ENCODE data around the gene YPEL3. TPM values are rescaled to one million over a fixed set of nuclear protein-coding genes. Genes with fewer than 3 reads are reported as not detected.

Gene YPEL3
- total RNA-seq, 1 donor from 2014 or later: 75.8 TPM

DNA sequence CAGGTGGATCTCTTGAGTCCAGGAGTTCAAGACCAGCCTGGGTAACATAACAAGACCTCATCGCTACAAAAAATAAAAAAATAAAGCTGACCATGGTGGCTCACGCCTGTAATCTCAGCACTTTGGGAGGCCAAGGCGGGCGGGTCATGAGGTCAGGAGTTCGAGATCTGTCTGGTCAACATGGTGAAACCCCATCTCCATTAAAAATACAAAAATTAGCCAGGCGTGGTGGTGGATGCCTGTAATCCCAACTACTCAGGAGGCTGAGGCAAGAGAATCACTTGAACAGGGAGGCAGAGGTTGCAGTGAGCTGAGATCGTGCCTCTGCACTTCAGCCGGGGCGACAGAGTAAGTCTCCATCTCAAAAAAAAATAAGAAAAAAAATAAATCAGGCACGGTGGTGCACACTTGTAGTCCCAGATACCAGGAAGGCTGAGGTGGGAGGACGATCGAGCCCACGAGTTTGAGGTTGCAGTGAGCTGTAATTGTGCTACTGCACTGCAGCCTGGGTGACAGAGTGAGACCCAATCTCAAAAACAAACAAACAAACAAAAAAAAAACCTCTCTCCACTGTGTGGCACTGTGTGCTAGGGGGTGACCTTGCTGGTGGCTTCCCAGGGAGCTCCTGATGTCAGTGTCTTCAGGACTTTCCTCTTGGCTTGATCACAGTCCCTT lies 46.8 kb upstream of the YPEL3 start:
- ChIA-PET CTCF (interaction anchor here (0.6 to 1.1 kb wide), 2 partner anchors 41 to 43 kb away, joined by 4 to 6 read pairs; partner anchors contain the start of gene CORO1A), POLR2A (interaction anchor here (0.6 to 1.8 kb wide), 4 partner anchors 39 to 78 kb away, joined by 3 to 13 read pairs (median 8); partner anchors contain the start of gene CORO1A)
- DNase-seq (no peak), ATAC-seq (ENCODE audit: low read depth) (peak; percentile 57)
- Mint-ChIP-seq H3K9me3 (no peaks in the 10 kb centered on the region), H3K4me3 (no peak overlapping the region), H3K27me3 (no peaks in the 10 kb centered on the region), H3K36me3 (ENCODE audit: low read depth) (no peaks in the 10 kb centered on the region), H3K4me1 (peaks cover 12% of the 10 kb centered on the region), H3K27ac (no peak overlapping the region)
- TF ChIP-seq, protein P1, sequence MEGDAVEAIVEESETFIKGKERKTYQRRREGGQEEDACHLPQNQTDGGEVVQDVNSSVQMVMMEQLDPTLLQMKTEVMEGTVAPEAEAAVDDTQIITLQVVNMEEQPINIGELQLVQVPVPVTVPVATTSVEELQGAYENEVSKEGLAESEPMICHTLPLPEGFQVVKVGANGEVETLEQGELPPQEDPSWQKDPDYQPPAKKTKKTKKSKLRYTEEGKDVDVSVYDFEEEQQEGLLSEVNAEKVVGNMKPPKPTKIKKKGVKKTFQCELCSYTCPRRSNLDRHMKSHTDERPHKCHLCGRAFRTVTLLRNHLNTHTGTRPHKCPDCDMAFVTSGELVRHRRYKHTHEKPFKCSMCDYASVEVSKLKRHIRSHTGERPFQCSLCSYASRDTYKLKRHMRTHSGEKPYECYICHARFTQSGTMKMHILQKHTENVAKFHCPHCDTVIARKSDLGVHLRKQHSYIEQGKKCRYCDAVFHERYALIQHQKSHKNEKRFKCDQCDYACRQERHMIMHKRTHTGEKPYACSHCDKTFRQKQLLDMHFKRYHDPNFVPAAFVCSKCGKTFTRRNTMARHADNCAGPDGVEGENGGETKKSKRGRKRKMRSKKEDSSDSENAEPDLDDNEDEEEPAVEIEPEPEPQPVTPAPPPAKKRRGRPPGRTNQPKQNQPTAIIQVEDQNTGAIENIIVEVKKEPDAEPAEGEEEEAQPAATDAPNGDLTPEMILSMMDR (IDR thresholded peaks at IDR 0.05): no peak
- intact Hi-C loops (cut with micrococcal nuclease): no loop called here

DNA sequence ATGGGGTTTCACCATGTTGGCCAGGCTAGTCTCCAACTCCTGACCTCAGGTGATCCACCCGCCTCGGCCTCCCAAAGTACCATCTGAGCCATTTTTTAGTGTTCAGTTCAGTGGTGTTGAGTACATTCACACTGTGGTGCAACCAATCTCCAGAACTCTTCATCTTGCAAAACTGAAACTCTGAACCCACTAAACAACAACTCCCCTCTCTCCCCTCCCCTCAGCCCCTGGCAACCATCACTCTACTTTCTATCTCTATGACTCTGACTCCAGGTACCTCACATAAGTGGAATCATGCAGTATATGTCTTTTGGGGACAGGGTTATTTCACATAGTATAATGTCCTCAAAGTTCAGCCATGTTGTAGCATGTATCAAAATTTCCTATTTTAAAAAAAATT lies 45.7 kb upstream of the YPEL3 start:
- DNase-seq: no peak
- TF ChIP-seq, protein P1 (IDR thresholded peaks at IDR 0.05): no peak
- no peaks in the 10 kb centered on the region for H3K27me3 Mint-ChIP-seq
- ATAC-seq (ENCODE audit: low read depth): no peak
- no peaks in the 10 kb centered on the region for H3K9me3 Mint-ChIP-seq
- CTCF ChIA-PET: no interaction called here
- peaks cover 12% of the 10 kb centered on the region for H3K4me1 Mint-ChIP-seq
- POLR2A ChIA-PET: interaction anchor here (0.6 kb wide), 1 partner anchor 77 kb away, joined by 11 read pairs; no protein-coding TSS in a partner anchor
- H3K4me3 Mint-ChIP-seq: no peak overlapping the region
- intact Hi-C loops (cut with micrococcal nuclease): no loop called here
- no peaks in the 10 kb centered on the region for H3K36me3 Mint-ChIP-seq (ENCODE audit: low read depth)
- H3K27ac Mint-ChIP-seq: no peak overlapping the region

DNA sequence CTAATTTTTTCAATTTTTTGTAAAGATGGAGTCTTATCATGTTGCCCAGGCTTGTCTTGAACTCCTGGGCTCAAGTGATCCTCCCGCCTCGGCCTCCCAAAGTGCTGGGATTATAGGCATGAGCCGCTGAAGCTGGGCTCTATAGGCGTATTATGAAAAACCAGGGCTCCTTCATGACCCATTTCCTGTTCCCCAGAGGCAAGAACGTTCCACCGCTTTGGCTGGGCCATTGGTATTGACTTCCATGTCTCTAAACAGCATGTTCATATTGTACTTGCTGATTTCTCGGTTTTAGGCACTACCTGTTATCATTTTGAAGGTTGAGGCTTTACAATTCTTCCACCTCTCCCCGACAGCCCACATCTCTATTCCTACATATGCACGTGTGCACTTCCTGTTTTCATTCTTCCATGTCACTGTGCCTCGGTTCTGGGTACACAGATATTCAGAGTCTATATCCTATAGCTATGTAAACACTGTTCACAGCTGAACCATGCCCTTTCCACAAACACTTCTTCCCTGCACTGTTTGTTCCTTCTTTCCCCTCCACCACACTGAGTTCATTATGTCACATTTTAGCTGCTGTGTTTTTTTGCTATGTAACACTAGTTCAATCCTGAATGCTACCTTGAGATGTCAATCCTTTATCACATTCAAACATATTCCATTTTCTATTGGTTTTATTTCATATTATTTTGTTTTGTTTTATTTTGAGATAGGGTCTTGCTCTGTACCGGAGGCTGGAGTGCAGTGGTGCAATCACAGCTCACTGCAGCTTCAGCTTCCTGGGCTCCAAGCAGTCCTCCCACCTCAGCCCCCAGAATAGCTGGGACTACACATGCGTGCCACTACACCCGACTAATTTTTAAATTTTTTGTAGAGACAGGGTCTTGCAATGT lies 43.8 kb upstream of the YPEL3 start:
- no peaks in the 10 kb centered on the region for H3K27me3 Mint-ChIP-seq
- H3K36me3 Mint-ChIP-seq (ENCODE audit: low read depth): no peaks in the 10 kb centered on the region
- TF ChIP-seq, protein P1 (IDR thresholded peaks at IDR 0.05): no peak
- no peaks in the 10 kb centered on the region for H3K9me3 Mint-ChIP-seq
- peaks cover 12% of the 10 kb centered on the region for H3K4me1 Mint-ChIP-seq
- intact Hi-C loops (cut with micrococcal nuclease): no loop called here
- CTCF ChIA-PET: no interaction called here
- no peak overlapping the region for H3K27ac Mint-ChIP-seq
- no peak overlapping the region for H3K4me3 Mint-ChIP-seq
- ATAC-seq (ENCODE audit: low read depth) (no peak), DNase-seq (no peak)
- POLR2A ChIA-PET: interaction anchor here (1.0 to 1.6 kb wide), 2 partner anchors 17 to 46 kb away, joined by 3 to 6 read pairs; partner anchors contain the start of gene MAPK3

- peaks cover 1% of the 10 kb centered on the region for H3K27me3 Mint-ChIP-seq
- ChIA-PET CTCF (no interaction called here), POLR2A (interaction anchor here (1.2 to 1.5 kb wide), 2 partner anchors 45 to 46 kb away, joined by 4 to 7 read pairs; partner anchors contain the start of gene CORO1A)
- H3K4me3 Mint-ChIP-seq: no peak overlapping the region
- peaks cover 6% of the 10 kb centered on the region for H3K4me1 Mint-ChIP-seq
- TF ChIP-seq, protein P1 (IDR thresholded peaks at IDR 0.05): no peak
- H3K9me3 Mint-ChIP-seq: no peaks in the 10 kb centered on the region
- DNase-seq (no peak), ATAC-seq (ENCODE audit: low read depth) (no peak)
- no peak overlapping the region for H3K27ac Mint-ChIP-seq
- no peaks in the 10 kb centered on the region for H3K36me3 Mint-ChIP-seq (ENCODE audit: low read depth)
- intact Hi-C loops (cut with micrococcal nuclease): no loop called here
Observed at GRCh38 chr16:30137897-30138296, 41.9 kb upstream of the YPEL3 start.
